K562 (cell line): ENCODE measurements around the gene DHODH.

Experiments used
- HMG20B ChIP-seq: fragments of 250-450 bp; sonication (Bioruptor Pico); IDR thresholded peaks from 2 replicates; pipeline ENCODE4 v1.5.0; 2021; ENCODE audit warnings: mild to moderate bottlenecking
- MLLT1 ChIP-seq, 2 experiments: fragments of 450-650 bp; IDR thresholded peaks; 2 replicates each; pipeline ENCODE4 v1.6.1; 2016

- no peak for TF ChIP-seq HMG20B (CRISPR knock-in tag)
- TF ChIP-seq MLLT1 (IDR thresholded peaks at IDR 0.05), result no peak
Measured at GRCh38 chr16:72066747-72067146, 58.2 kb downstream of the DHODH start.
